ENCODE results near the gene DNAH6. TPM values are rescaled to one million over a fixed set of nuclear protein-coding genes. Genes with fewer than 3 reads are reported as not detected.
A peak's percentile ranks its signal among the peaks of the same experiment; 100 is the strongest.
"Not testable (repeated sequence)": the region's sequence is repeated elsewhere in the genome, so short reads cannot be mapped to it uniquely, and the experiment has no call there.

Gene DNAH6
- total RNA-seq, 6 experiments from 2014 or later = 0.66 to 2.3 (median 1.3) TPM

GRCh38 chr2:84496386-84496785 is 19.9 kb upstream of the DNAH6 start:
- no peak overlapping the region for H3K27ac ChIP-seq
- H3K4me1 ChIP-seq = no peaks in the 10 kb centered on the region
- H3K36me3 ChIP-seq = no peaks in the 10 kb centered on the region
- H3K9me3 ChIP-seq = no peaks in the 10 kb centered on the region
- no peaks in the 10 kb centered on the region for H3K27me3 ChIP-seq
- intact Hi-C loops (cut with DNase I) = loop anchor here (10.0 kb wide), 2 partner anchors 378 to 388 kb away; partner anchors contain the start of gene TRABD2A (in 1 of the 2)
- ATAC-seq (no peak), DNase-seq (no peak)
- TF ChIP-seq CTCF (IDR thresholded peaks at IDR 0.05) = no peak
- TF ChIP-seq POLR2A (IDR thresholded peaks at IDR 0.05) = no peak
- H3K4me3 ChIP-seq = no peak overlapping the region

- Histone ChIP-seq H3K36me3 (no peaks in the 10 kb centered on the region), H3K27me3 (no peaks in the 10 kb centered on the region), H3K4me3 (no peak overlapping the region), H3K27ac (no peak overlapping the region), H3K4me1 (no peaks in the 10 kb centered on the region), H3K9me3 (no peaks in the 10 kb centered on the region)
- 72% methylated on average over 3 of the region's 3 CpGs for WGBS (ENCODE audit: insufficient coverage, low coverage, low lambda C conversion rate, missing lambda C conversion rate)
- intact Hi-C loops (cut with DNase I) = loop anchor here (10.0 kb wide), 2 partner anchors 378 to 388 kb away; partner anchors contain the start of gene TRABD2A (in 1 of the 2)
- ATAC-seq (peak in 1 of 4 donors; percentile 66), DNase-seq (no peak)
- no peak for TF ChIP-seq CTCF (IDR thresholded peaks at IDR 0.05)
Measured at GRCh38 chr2:84497285-84497684, 19.0 kb upstream of the DNAH6 start.

- H3K4me3 ChIP-seq = no peak overlapping the region
- H3K36me3 ChIP-seq = no peaks in the 10 kb centered on the region
- intact Hi-C loops (cut with DNase I) = loop anchor here (10.0 kb wide), 2 partner anchors 377 to 387 kb away; partner anchors contain the start of gene TRABD2A (in 1 of the 2)
- H3K27ac ChIP-seq = no peak overlapping the region
- no peaks in the 10 kb centered on the region for H3K27me3 ChIP-seq
- DNase-seq (no peak), ATAC-seq (no peak)
- TF ChIP-seq POLR2A (IDR thresholded peaks at IDR 0.05) (no peak), CTCF (IDR thresholded peaks at IDR 0.05) (no peak)
- H3K4me1 ChIP-seq = no peaks in the 10 kb centered on the region
- H3K9me3 ChIP-seq = no peaks in the 10 kb centered on the region
Measured at GRCh38 chr2:84498150-84498799, 18.0 kb upstream of the DNAH6 start.

GRCh38 chr2:84511024-84511423 is 5.3 kb upstream of the DNAH6 start:
- DNase-seq; ATAC-seq; H3K4me1 ChIP-seq; H3K4me3 ChIP-seq; H3K9me3 ChIP-seq; H3K36me3 ChIP-seq; H3K27ac ChIP-seq; intact Hi-C loops (cut with DNase I); H3K27me3 ChIP-seq: not testable (repeated sequence)
- 90% methylated on average over 5 of the region's 10 CpGs for WGBS (ENCODE audit: insufficient coverage, low coverage, low lambda C conversion rate, missing lambda C conversion rate)

- Histone ChIP-seq H3K4me3 (peak overlapping the region; percentile 44 to 50 (median 45)), H3K9me3 (no peaks in the 10 kb centered on the region), H3K27me3 (no peaks in the 10 kb centered on the region), H3K27ac (no peak overlapping the region), H3K36me3 (no peaks in the 10 kb centered on the region), H3K4me1 (no peaks in the 10 kb centered on the region)
- DNase-seq (no peak), ATAC-seq (no peak)
- no peak for TF ChIP-seq CTCF (IDR thresholded peaks at IDR 0.05)
- TF ChIP-seq POLR2A (IDR thresholded peaks at IDR 0.05) = no peak
- WGBS (ENCODE audit: insufficient coverage, low coverage, low lambda C conversion rate, missing lambda C conversion rate) = 71% methylated on average over 6 of the region's 9 CpGs
- intact Hi-C loops (cut with DNase I) = no loop called here
Measured at GRCh38 chr2:84515788-84516187, 510 bp upstream of the DNAH6 start.

Data from right lobe of liver (tissue), 6 donors.